Fibroblast of skin of right biceps (primary cell): ENCODE measurements around the gene DHPS.
"Not testable (repeated sequence)": the region's sequence is repeated elsewhere in the genome, so short reads cannot be mapped to it uniquely, and the experiment has no call there.

ENCODE experiments used
- DNase-seq: peaks from one replicate; pipeline ENCODE4 v3.0.0-alpha.2; 2013

The DHPS gene

GRCh38 chr19:12670159-12670928, 11.3 kb downstream of the DHPS start:
- DNase-seq = no peak

GRCh38 chr19:12669270-12670158, 12.2 kb downstream of the DHPS start:
- DNase-seq = peak; percentile 81

- DNase-seq = peak; percentile 29
Measured at GRCh38 chr19:12668932-12669269, 12.8 kb downstream of the DHPS start.

GRCh38 chr19:12668346-12668745, 13.3 kb downstream of the DHPS start:
- DNase-seq = no peak

GRCh38 chr19:12667731-12668302, 13.9 kb downstream of the DHPS start:
- DNase-seq = no peak

GRCh38 chr19:12666265-12667048, 15.2 kb downstream of the DHPS start, which contains the start of the genes MAN2B1 and WDR83:
TSS of gene MAN2B1 (minus strand) at chr19:12666742. CDS start at chr19:12666701, 41 bp downstream.
TSS of gene WDR83 (plus strand) at chr19:12666807. CDS start at chr19:12669791, 2,984 bp downstream.
- peak; percentile 68 for DNase-seq

- DNase-seq = no peak
Measured at GRCh38 chr19:12665671-12666264, 15.9 kb downstream of the DHPS start.

GRCh38 chr19:12665281-12665573, 16.5 kb downstream of the DHPS start:
- DNase-seq = no peak

- DNase-seq = no peak
Measured at GRCh38 chr19:12664406-12665280, 17.0 kb downstream of the DHPS start.

GRCh38 chr19:12660980-12661379, 20.7 kb downstream of the DHPS start:
- DNase-seq = no peak

- DNase-seq = no peak
Measured at GRCh38 chr19:12657966-12658365, 23.7 kb downstream of the DHPS start.

- DNase-seq = no peak
Measured at GRCh38 chr19:12656899-12657571, 24.6 kb downstream of the DHPS start.

- no peak for DNase-seq
Measured at GRCh38 chr19:12655546-12655945, 26.1 kb downstream of the DHPS start.

GRCh38 chr19:12652219-12652618, 29.5 kb downstream of the DHPS start:
- no peak for DNase-seq

GRCh38 chr19:12649941-12650340, 31.7 kb downstream of the DHPS start:
- DNase-seq = no peak

- no peak for DNase-seq
Measured at GRCh38 chr19:12648088-12648487, 33.6 kb downstream of the DHPS start.

GRCh38 chr19:12647490-12648071, 34.1 kb downstream of the DHPS start:
- DNase-seq = peak; percentile 27

GRCh38 chr19:12647047-12647446, 34.6 kb downstream of the DHPS start:
- no peak for DNase-seq

- no peak for DNase-seq
Measured at GRCh38 chr19:12646551-12646950, 35.1 kb downstream of the DHPS start.

GRCh38 chr19:12643716-12644115, 38.0 kb downstream of the DHPS start:
- DNase-seq = not testable (repeated sequence)
